ENCODE measurements around the gene CBX5. TPM values are rescaled to one million over a fixed set of nuclear protein-coding genes. Genes with fewer than 3 reads are reported as not detected.
"Not testable (repeated sequence)": the region's sequence is repeated elsewhere in the genome, so short reads cannot be mapped to it uniquely, and the experiment has no call there.

Gene CBX5
- total and polyA plus RNA-seq, 2 of the 8 experiments (the other 6 are each of a cell fraction or from before 2014, with no cell fraction given) = 62.4 to 231 TPM

DNA sequence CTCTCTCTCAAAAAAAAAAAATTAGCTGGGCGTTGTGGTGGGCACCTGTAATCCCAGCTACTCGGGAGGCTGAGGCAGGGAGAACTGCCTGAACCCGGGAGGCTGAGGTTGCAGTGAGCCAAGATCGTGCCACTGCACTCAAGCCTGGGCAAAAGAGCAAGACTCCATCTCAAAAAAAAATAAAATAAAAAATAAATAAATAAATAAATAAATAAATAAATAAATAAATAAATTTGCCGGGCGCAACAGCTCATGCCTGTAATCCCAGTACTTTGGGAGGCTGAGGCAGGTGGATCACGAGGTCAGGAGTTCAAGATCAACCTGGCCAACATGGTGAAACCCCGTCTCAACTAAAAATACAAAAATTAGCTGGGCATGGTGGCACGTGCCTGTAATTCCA, 94.6 kb downstream of the CBX5 start:
- not testable (repeated sequence) for H4K20me1 ChIP-seq (replicated peaks in 1 of 2; ENCODE audit: control insufficient read depth in 1 of 2, insufficient read depth in 2 of 2, low read length in 2 of 2); H3K27me3 ChIP-seq (replicated peaks in 1 of 4; ENCODE audit: control insufficient read depth in 3 of 4, extremely low read depth in 1 of 4, insufficient read depth in 3 of 4, low read length in 3 of 4); H3K23me2 ChIP-seq (ENCODE audit: low read depth, low read length); H3K36me3 ChIP-seq (ENCODE audit: control insufficient read depth in 2 of 4, insufficient read depth in 4 of 4, low read length in 3 of 4); H3K4me3 ChIP-seq (ENCODE audit: extremely low read depth in 1 of 4, insufficient read depth in 2 of 4, low read depth in 3 of 4, low read length in 4 of 4); H3K27ac ChIP-seq (ENCODE audit: low read depth, low read length); H2BK120ac ChIP-seq (replicated peaks; ENCODE audit: low read depth, low read length); H3K4ac ChIP-seq (replicated peaks; ENCODE audit: insufficient read length, low read depth, low read length); H3K79me2 ChIP-seq (ENCODE audit: control insufficient read depth in 1 of 2, insufficient read depth in 2 of 2, low read length in 2 of 2); H2BK5ac ChIP-seq (ENCODE audit: low read depth, low read length); H4K5ac ChIP-seq (ENCODE audit: insufficient read length, low read depth, low read length); H3K79me1 ChIP-seq (ENCODE audit: low read depth, low read length); H4K91ac ChIP-seq (replicated peaks; ENCODE audit: insufficient read length, low read length); H3K23ac ChIP-seq (ENCODE audit: insufficient read length); H3K9me3 ChIP-seq (ENCODE audit: insufficient read depth in 2 of 2, low read depth in 1 of 2, low read length in 1 of 2); H3K14ac ChIP-seq (ENCODE audit: insufficient read length); H2BK15ac ChIP-seq (ENCODE audit: low read length); H2BK12ac ChIP-seq (ENCODE audit: low read depth, low read length); DNase-seq (ENCODE audit: low read depth in 1 of 2, low spot score in 2 of 2); H2AK5ac ChIP-seq (ENCODE audit: low read depth, low read length); H3K4me1 ChIP-seq (replicated peaks in 1 of 4; ENCODE audit: control insufficient read depth in 3 of 4, insufficient read depth in 4 of 4, low read length in 3 of 4); H4K8ac ChIP-seq (ENCODE audit: extremely low read depth, insufficient read depth, low read length); H3K56ac ChIP-seq (replicated peaks; ENCODE audit: insufficient read length, low read depth, low read length); H3K18ac ChIP-seq (ENCODE audit: extremely low read depth, low read length); H2AFZ ChIP-seq (ENCODE audit: low read length); H3K4me2 ChIP-seq (ENCODE audit: insufficient read depth in 1 of 2, low read depth in 2 of 2, low read length in 2 of 2); FAIRE-seq; H2BK20ac ChIP-seq (ENCODE audit: low read length); H3K9ac ChIP-seq (replicated peaks in 1 of 4; ENCODE audit: extremely low read depth in 1 of 4, low read depth in 3 of 4, low read length in 3 of 4)
- ChIA-PET CTCF (ENCODE audit: partially characterized antibody) (interaction anchor here (0.8 to 20.1 kb wide), 8 partner anchors 12 to 149 kb away, joined by 3 to 339 read pairs (median 6); partner anchors contain the start of genes HOXC5 and HOXC6), POLR2A (ENCODE audit: partially characterized antibody) (interaction anchor here (0.6 to 1.0 kb wide), 2 partner anchors 9 to 12 kb away, joined by 3 read pairs; no protein-coding TSS in a partner anchor)
- 94% methylated on average over 9 of the region's 9 CpGs; no CpG with 5 or more reads in 1 of the 2 experiments for WGBS, 2 experiments (ENCODE audit: extremely low coverage in 1 of 2, insufficient coverage in 1 of 2, insufficient read length in 1 of 2, insufficient replicate concordance in 2 of 2, low coverage in 1 of 2, low lambda C conversion rate in 2 of 2, missing lambda C conversion rate in 1 of 2)
